NT2/D1 (cell line): ENCODE measurements around the gene CYP2C19.

Experiments used
- SUZ12 ChIP-seq: IDR thresholded peaks from 2 replicates; pipeline ENCODE4 v1.6.1; 2011; ENCODE audit not compliant: insufficient read length, insufficient read depth; ENCODE audit errors: extremely low read depth
- YY1 ChIP-seq: IDR thresholded peaks from 2 replicates; pipeline ENCODE4 v1.6.1; 2011; ENCODE audit not compliant: insufficient read length, insufficient read depth
- ZNF274 ChIP-seq: IDR thresholded peaks from 2 replicates; pipeline ENCODE4 v1.6.1; 2011; ENCODE audit warnings: mild to moderate bottlenecking, low read depth, low read length

GRCh38 chr10:94879214-94879613 lies 116.7 kb downstream of the CYP2C19 start:
- TF ChIP-seq YY1 (no peak), SUZ12 (no peak), ZNF274 (no peak)
